CD8-positive, alpha-beta memory T cell (primary cell): ENCODE measurements around the gene SLC26A11. TPM values are rescaled to one million over a fixed set of nuclear protein-coding genes. Genes with fewer than 3 reads are reported as not detected.

ENCODE experiments used
- CTCF ChIA-PET: fragments of 350-600 bp; sonication (Branson Sonifier 250); formaldehyde crosslinking; loops from one replicate; lab custom pipeline; 2021; ENCODE audit warnings: antibody characterized with exemption; lab: Charles Lee
- POLR2A ChIA-PET: fragments of 350-600 bp; sonication (Branson Sonifier 250); formaldehyde crosslinking; loops from one replicate; lab custom pipeline; 2021; ENCODE audit warnings: antibody characterized with exemption; lab: Charles Lee
- DNase-seq, 5 donors: peaks; one replicate each; pipeline versions ENCODE4 v3.0.0 to v3.0.0-alpha.2; 2020 to 2022; ENCODE audit warnings: mixed read lengths in 1 of 5
- H3K27ac ChIP-seq: one replicate; pipeline ENCODE4 v1.7.0; 2013; ENCODE audit warnings: low read depth, mild to moderate bottlenecking, low read length, moderate library complexity
- H3K27me3 ChIP-seq: 2 replicates; pipeline ENCODE4 v1.7.0; 2013; ENCODE audit warnings: low read length, mild to moderate bottlenecking; ENCODE audit not compliant: insufficient read depth, poor library complexity, severe bottlenecking
- H3K36me3 ChIP-seq: 2 replicates; pipeline ENCODE4 v1.7.0; 2013; ENCODE audit warnings: mild to moderate bottlenecking, low read length, moderate library complexity; ENCODE audit not compliant: insufficient read depth
- H3K4me1 ChIP-seq: 2 replicates; pipeline ENCODE4 v1.7.0; 2013; ENCODE audit warnings: mild to moderate bottlenecking, low read length, moderate library complexity; ENCODE audit not compliant: insufficient read depth
- H3K4me3 ChIP-seq: 2 replicates; pipeline ENCODE4 v1.7.0; 2013; ENCODE audit warnings: mild to moderate bottlenecking, low read length
- H3K9me3 ChIP-seq: 2 replicates; pipeline ENCODE4 v1.7.0; 2013; ENCODE audit warnings: mild to moderate bottlenecking, low read length
- H3K27ac Mint-ChIP-seq, 8 donors: one replicate each; pipeline ENCODE4 v1.8.0; 2020 to 2021; ENCODE audit warnings: mixed read lengths in 8 of 8, mild to moderate bottlenecking in 6 of 8, inconsistent platforms in 3 of 8, moderate library complexity in 3 of 8
- H3K27me3 Mint-ChIP-seq, 2 donors: one replicate each; pipeline ENCODE4 v1.8.0; 2020 to 2021; ENCODE audit warnings: mixed read lengths in 2 of 2, mild to moderate bottlenecking in 1 of 2, moderate library complexity in 1 of 2
- H3K36me3 Mint-ChIP-seq, 3 donors: one replicate each; pipeline ENCODE4 v1.8.0; 2020 to 2021; ENCODE audit warnings: mixed read lengths in 3 of 3, inconsistent platforms in 1 of 3, mild to moderate bottlenecking in 1 of 3
- H3K4me1 Mint-ChIP-seq, 3 donors: one replicate each; pipeline ENCODE4 v1.8.0; 2020 to 2021; ENCODE audit warnings: mixed read lengths in 3 of 3, inconsistent platforms in 1 of 3, mild to moderate bottlenecking in 1 of 3
- H3K4me3 Mint-ChIP-seq, 7 donors: one replicate each; pipeline ENCODE4 v1.8.0; 2020 to 2021; ENCODE audit warnings: mixed read lengths in 7 of 7, mild to moderate bottlenecking in 6 of 7, moderate library complexity in 4 of 7, inconsistent platforms in 2 of 7
- H3K9me3 Mint-ChIP-seq, 5 donors: one replicate each; pipeline ENCODE4 v1.8.0; 2020 to 2022; ENCODE audit warnings: mixed read lengths in 5 of 5, mild to moderate bottlenecking in 3 of 5, moderate library complexity in 2 of 5, inconsistent platforms in 1 of 5
- polyA plus RNA-seq: library from polyadenylated mRNA; unstranded; fragments of 300-500 nt; fragmentation: Illumina TruSeq; gene quantifications from one replicate; pipeline ENCODE4 v1.2.3, GENCODE V29; 2021
- total RNA-seq, 2 experiments: library from RNA; stranded (reverse); gene quantifications; one replicate each; pipeline ENCODE4 v1.2.3, GENCODE V29; 2021

Gene SLC26A11
- total and polyA plus RNA-seq, 3 experiments from 2014 or later = 7.0 to 19.6 (median 18.1) TPM

DNA sequence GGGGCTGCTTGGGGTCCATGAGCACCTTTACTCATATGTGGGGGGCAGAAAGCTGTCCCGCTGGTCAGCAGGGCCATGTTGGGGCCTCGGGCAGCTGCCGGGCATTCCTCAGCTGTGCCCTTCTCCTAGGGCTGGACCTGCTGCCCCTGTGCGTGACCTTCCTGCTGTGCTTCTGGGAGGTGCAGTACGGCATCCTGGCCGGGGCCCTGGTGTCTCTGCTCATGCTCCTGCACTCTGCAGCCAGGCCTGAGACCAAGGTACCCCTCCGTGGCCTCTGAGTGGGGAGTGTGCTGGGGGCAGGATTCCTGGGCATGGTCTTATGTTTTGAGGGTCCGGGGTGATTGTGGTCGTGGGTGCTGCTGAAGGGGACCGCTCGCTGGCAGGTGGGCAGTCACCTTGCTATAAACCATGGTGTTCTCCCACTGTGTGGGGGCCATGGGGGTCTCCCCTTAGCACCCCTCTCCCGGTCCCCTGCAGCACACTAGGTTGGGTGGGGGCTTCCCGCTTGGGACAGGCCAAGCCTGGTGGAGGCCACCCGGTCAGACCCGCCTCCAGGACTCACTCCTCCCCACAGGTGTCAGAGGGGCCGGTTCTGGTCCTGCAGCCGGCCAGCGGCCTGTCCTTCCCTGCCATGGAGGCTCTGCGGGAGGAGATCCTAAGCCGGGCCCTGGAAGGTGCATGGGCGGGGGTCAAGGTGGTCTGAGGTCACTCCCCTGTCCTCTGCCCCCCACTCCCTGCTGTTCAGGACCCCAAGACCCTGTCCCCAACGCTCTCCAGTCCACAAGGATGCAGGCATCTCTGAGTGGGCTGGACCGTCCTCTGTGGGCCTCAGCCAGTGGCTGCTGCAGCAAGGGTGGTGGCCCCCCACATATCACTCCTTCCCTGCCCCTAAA is 28.0 kb downstream of the SLC26A11 start:
- no peak overlapping the region for H3K27ac ChIP-seq
- H3K4me1 ChIP-seq = peaks cover 3% of the 10 kb centered on the region
- no peak overlapping the region for H3K27ac Mint-ChIP-seq
- peaks cover 4 to 10% (median 6%) of the 10 kb centered on the region in 3 donors for H3K4me1 Mint-ChIP-seq
- DNase-seq = no peak
- ChIA-PET CTCF (no interaction called here), POLR2A (no interaction called here)
- no peaks in the 10 kb centered on the region for H3K36me3 ChIP-seq
- peaks cover 0 to 58% (median 7%) of the 10 kb centered on the region in 3 donors for H3K36me3 Mint-ChIP-seq
- H3K9me3 Mint-ChIP-seq = no peaks in the 10 kb centered on the region
- no peaks in the 10 kb centered on the region for H3K27me3 ChIP-seq
- no peaks in the 10 kb centered on the region for H3K9me3 ChIP-seq
- no peak overlapping the region for H3K4me3 Mint-ChIP-seq
- no peaks in the 10 kb centered on the region for H3K27me3 Mint-ChIP-seq
- no peak overlapping the region for H3K4me3 ChIP-seq

DNA sequence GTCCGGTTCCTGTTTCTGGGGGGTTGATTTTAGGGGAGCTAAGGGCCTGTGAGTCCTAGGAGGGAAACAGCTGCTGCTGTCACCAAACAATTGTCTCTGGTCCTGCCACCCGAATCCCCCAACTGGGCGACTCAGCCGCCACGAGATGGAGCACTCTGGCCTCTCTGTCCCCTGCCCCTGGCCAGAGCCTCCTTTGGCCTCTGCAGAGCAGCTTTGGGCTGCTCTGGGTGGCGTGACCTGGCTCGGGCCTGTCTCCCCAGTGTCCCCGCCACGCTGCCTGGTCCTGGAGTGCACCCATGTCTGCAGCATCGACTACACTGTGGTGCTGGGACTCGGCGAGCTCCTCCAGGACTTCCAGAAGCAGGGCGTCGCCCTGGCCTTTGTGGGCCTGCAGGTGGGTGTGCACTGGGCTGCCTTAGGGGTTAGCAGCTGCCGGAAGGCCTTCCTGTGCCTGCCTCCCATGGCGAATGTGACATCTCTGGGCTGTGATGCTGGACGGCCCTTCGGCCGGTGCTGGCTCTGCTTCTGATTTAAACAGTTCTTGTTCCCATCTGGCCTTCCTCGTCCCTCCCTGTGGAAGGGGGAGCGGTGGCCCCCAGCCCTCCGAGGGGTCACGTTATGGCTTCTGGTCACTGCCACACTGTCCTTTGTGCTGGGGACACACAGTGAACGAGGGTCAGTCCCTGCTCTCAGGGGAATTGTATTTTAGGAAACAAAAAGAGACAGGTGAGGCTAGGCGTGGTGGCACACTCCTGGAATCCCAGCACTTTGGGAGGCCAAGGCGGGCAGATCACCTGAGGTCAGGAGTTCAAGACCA is 28.9 kb downstream of the SLC26A11 start:
- H3K27me3 ChIP-seq = no peaks in the 10 kb centered on the region
- Mint-ChIP-seq H3K36me3 (peaks cover 0 to 55% (median 7%) of the 10 kb centered on the region in 3 donors), H3K4me3 (no peak overlapping the region), H3K27ac (peak overlapping the region in 1 of 8 donors; percentile 8), H3K4me1 (peaks cover 7 to 17% (median 12%) of the 10 kb centered on the region in 3 donors), H3K9me3 (no peaks in the 10 kb centered on the region), H3K27me3 (no peaks in the 10 kb centered on the region)
- DNase-seq = no peak
- no peaks in the 10 kb centered on the region for H3K36me3 ChIP-seq
- H3K4me3 ChIP-seq = no peak overlapping the region
- H3K4me1 ChIP-seq = peaks cover 5% of the 10 kb centered on the region
- POLR2A ChIA-PET = no interaction called here
- H3K9me3 ChIP-seq = no peaks in the 10 kb centered on the region
- no peak overlapping the region for H3K27ac ChIP-seq
- CTCF ChIA-PET = no interaction called here

DNA sequence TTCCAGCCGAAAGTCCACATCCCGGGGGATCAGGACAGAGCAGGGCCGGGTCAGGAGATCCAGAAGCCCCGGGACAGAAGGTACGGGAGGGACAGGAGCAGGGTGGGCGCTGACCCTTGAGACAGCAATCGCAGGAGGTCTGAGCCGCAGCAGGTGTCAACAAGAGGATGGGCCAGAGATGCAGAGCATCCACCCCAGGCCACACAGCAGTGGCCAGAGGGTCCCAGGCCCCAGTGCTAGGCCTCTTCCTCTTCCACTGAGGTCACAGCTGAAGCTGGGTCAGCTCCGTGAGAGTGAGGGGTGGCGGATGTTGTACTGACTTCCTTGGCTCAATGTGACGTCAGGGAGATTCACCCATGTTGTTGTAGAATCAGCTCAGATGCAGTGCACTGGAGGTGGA is 31.7 kb downstream of the SLC26A11 start:
- Histone ChIP-seq H3K9me3 (no peaks in the 10 kb centered on the region), H3K4me1 (peaks cover 14% of the 10 kb centered on the region), H3K27ac (no peak overlapping the region), H3K36me3 (no peaks in the 10 kb centered on the region), H3K4me3 (no peak overlapping the region), H3K27me3 (no peaks in the 10 kb centered on the region)
- H3K9me3 Mint-ChIP-seq = no peaks in the 10 kb centered on the region
- H3K27ac Mint-ChIP-seq = peak overlapping the region in 5 of 8 donors; percentile 23 to 91 (median 74)
- H3K4me3 Mint-ChIP-seq = no peak overlapping the region
- H3K4me1 Mint-ChIP-seq = peaks cover 19 to 32% (median 26%) of the 10 kb centered on the region in 3 donors
- POLR2A ChIA-PET = no interaction called here
- no peaks in the 10 kb centered on the region for H3K27me3 Mint-ChIP-seq
- CTCF ChIA-PET = interaction anchor here (1.1 to 3.2 kb wide), 2 partner anchors 53 to 56 kb away, joined by 3 to 22 read pairs; no protein-coding TSS in a partner anchor
- H3K36me3 Mint-ChIP-seq = peaks cover 0 to 35% (median 2%) of the 10 kb centered on the region in 3 donors
- DNase-seq = no peak

DNA sequence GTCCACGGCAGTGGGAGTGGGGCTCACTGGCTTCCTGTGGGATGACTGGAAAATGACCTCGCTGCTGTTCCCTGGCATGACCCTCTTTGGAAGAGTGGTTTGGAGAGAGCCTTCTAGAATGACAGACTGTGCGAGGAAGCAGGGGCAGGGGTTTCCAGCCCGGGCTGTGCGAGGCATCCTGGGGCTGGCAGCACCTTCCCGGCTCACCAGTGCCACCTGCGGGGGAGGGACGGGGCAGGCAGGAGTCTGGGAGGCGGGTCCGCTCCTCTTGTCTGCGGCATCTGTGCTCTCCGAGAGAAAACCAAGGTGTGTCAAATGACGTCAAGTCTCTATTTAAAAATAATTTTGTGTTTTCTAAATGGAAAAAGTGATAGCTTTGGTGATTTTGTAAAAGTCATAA is 32.6 kb downstream of the SLC26A11 start:
- Mint-ChIP-seq H3K4me3 (no peak overlapping the region), H3K36me3 (peaks cover 0 to 28% (median 2%) of the 10 kb centered on the region in 3 donors), H3K27ac (peak overlapping the region in 7 of 8 donors; percentile 27 to 91 (median 52)), H3K27me3 (no peaks in the 10 kb centered on the region), H3K9me3 (no peaks in the 10 kb centered on the region), H3K4me1 (peaks cover 21 to 37% (median 27%) of the 10 kb centered on the region in 3 donors)
- Histone ChIP-seq H3K27me3 (no peaks in the 10 kb centered on the region), H3K9me3 (no peaks in the 10 kb centered on the region), H3K36me3 (no peaks in the 10 kb centered on the region), H3K4me1 (peaks cover 14% of the 10 kb centered on the region), H3K27ac (no peak overlapping the region), H3K4me3 (no peak overlapping the region)
- ChIA-PET CTCF (interaction anchor here (0.7 to 3.2 kb wide), 6 partner anchors 12 to 57 kb away, joined by 3 to 22 read pairs (median 4); no protein-coding TSS in a partner anchor), POLR2A (interaction anchor here (0.6 kb wide), 1 partner anchor 14 kb away, joined by 4 read pairs; no protein-coding TSS in a partner anchor)
- DNase-seq = peak; percentile 74 to 89 (median 76)

DNA sequence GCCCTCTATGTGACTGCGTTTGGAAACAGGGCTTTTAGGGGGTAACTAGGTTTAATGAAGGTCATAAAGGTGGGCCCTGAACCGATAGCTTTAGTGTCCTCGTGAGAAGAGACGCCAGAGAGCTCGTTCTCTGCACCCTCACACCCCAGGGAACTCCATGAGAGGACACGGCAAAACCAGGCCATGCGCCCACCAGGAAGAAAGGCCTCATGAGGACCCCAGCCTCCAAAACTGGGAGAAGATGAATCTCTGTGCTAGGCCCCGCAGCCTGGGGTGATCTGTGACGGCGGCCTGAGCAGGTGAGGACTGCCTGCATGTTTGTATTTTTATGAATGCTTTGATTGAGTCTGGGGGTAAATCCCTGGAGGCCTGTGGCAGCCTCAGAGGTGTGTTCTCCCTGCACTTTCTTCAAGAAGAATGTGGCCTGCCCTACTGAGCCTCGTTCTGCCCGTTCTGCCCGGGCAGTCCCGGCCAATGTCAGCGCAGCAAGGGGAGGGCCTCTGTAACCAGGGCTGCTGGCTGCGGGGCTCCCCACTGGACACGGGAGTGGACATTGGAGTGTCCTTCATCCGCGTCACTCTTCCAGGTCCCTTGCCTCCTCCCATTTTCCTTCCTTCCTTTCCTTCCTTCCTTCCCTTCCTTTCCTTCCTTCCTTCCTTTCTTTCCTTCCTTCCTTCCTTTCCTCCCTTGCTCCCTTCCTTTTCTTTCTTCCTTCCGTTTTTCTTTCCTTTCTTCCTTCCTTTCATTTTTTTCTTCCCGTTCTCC is 33.6 kb downstream of the SLC26A11 start:
- POLR2A ChIA-PET = interaction anchor here (2.1 kb wide), 1 partner anchor 11 kb away, joined by 12 read pairs; no protein-coding TSS in a partner anchor
- H3K27ac ChIP-seq = peak overlapping the region; percentile 79

DNA sequence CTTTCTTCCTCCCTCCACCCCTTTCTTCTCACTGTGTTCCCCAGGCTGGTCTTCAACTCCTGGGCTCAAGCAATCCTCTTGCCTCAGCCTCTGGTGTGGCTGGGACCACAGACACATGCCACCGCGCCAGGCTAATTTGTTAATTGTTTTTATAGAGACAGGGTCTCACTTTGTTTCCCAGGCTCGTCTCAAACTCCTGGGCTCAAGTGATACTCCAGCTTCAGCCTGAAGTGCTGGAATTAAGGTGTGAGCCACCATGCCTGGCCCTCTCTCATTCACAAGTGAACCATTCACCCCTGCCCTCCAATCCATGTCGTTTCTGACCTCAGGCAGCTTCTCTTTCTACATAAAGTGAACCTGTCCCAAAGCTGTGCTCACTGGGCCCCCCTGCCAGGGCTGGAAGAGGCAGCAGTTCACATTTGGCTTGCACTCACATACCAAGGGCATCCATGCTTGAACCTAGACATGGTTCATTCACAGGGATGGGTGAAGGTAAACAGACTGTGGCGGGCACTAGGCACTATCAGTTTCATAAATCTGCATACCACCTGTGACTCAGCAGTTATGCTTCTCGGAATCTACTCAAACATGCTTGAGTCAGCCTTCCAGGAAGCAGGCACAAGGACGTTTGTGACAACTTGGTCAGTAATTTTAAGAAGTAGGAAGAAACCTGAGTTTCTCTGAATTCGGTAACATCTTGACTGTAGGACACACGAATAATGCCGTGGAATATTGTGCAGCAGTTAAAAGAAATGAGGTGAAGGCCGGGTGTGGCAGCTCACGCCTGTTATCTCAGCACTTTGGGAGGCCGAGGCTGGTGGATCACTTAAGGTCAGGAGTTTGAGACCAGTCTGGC is 34.4 kb downstream of the SLC26A11 start:
- peak overlapping the region; percentile 83 to 90 (median 88) for H3K27ac Mint-ChIP-seq
- H3K4me1 ChIP-seq = peaks cover 16% of the 10 kb centered on the region
- peak overlapping the region; percentile 79 for H3K27ac ChIP-seq
- H3K27me3 Mint-ChIP-seq = peaks cover 0 to 3% of the 10 kb centered on the region in 2 donors
- H3K27me3 ChIP-seq = no peaks in the 10 kb centered on the region
- peaks cover 0 to 19% (median 2%) of the 10 kb centered on the region in 3 donors for H3K36me3 Mint-ChIP-seq
- no peak overlapping the region for H3K4me3 ChIP-seq
- CTCF ChIA-PET = interaction anchor here (1.2 to 1.7 kb wide), 2 partner anchors 11 to 59 kb away, joined by 4 read pairs; no protein-coding TSS in a partner anchor
- H3K9me3 Mint-ChIP-seq = no peaks in the 10 kb centered on the region
- POLR2A ChIA-PET = interaction anchor here (2.1 kb wide), 1 partner anchor 10 kb away, joined by 12 read pairs; no protein-coding TSS in a partner anchor
- H3K36me3 ChIP-seq = no peaks in the 10 kb centered on the region
- no peaks in the 10 kb centered on the region for H3K9me3 ChIP-seq
- peak overlapping the region in 6 of 7 donors; percentile 43 to 76 (median 53) for H3K4me3 Mint-ChIP-seq
- H3K4me1 Mint-ChIP-seq = peaks cover 34 to 54% (median 43%) of the 10 kb centered on the region in 3 donors
- peak in 3 of 5 donors; percentile 36 to 68 (median 47) for DNase-seq

More for the DNA sequence above, 33.6 kb downstream of the SLC26A11 start:
- CTCF ChIA-PET = interaction anchor here (0.7 to 3.2 kb wide), 6 partner anchors 11 to 58 kb away, joined by 3 to 22 read pairs (median 4); no protein-coding TSS in a partner anchor
- no peak for DNase-seq
- Histone ChIP-seq H3K27me3 (no peaks in the 10 kb centered on the region), H3K4me1 (peaks cover 14% of the 10 kb centered on the region), H3K36me3 (no peaks in the 10 kb centered on the region), H3K4me3 (no peak overlapping the region), H3K9me3 (no peaks in the 10 kb centered on the region)
- no peaks in the 10 kb centered on the region for H3K9me3 Mint-ChIP-seq
- peaks cover 30 to 46% (median 36%) of the 10 kb centered on the region in 3 donors for H3K4me1 Mint-ChIP-seq
- peaks cover 0 to 1% of the 10 kb centered on the region in 2 donors for H3K27me3 Mint-ChIP-seq
- H3K27ac Mint-ChIP-seq = peak overlapping the region; percentile 83 to 90 (median 88)
- no peak overlapping the region for H3K4me3 Mint-ChIP-seq
- peaks cover 0 to 25% (median 2%) of the 10 kb centered on the region in 3 donors for H3K36me3 Mint-ChIP-seq
